Dedifferentiated amniotic fluid mesenchymal stem cell (primary cell): Measurements from ENCODE around the gene UGGT1.

ENCODE experiments used
- DNase-seq: peaks from one replicate; pipeline ENCODE4 v3.0.0-alpha.2; 2016; ENCODE audit errors: extremely low spot score

UGGT1 gene

GRCh38 chr2:128105072-128105471 is 14.1 kb downstream of the UGGT1 start:
- no peak for DNase-seq

GRCh38 chr2:128108166-128108565 is 17.2 kb downstream of the UGGT1 start:
- DNase-seq = no peak

GRCh38 chr2:128109243-128109642 is 18.2 kb downstream of the UGGT1 start:
- DNase-seq = no peak

- no peak for DNase-seq
Measured at GRCh38 chr2:128115921-128116623, 25.1 kb downstream of the UGGT1 start.

GRCh38 chr2:128134573-128134972 is 43.6 kb downstream of the UGGT1 start:
- DNase-seq = no peak

DNA sequence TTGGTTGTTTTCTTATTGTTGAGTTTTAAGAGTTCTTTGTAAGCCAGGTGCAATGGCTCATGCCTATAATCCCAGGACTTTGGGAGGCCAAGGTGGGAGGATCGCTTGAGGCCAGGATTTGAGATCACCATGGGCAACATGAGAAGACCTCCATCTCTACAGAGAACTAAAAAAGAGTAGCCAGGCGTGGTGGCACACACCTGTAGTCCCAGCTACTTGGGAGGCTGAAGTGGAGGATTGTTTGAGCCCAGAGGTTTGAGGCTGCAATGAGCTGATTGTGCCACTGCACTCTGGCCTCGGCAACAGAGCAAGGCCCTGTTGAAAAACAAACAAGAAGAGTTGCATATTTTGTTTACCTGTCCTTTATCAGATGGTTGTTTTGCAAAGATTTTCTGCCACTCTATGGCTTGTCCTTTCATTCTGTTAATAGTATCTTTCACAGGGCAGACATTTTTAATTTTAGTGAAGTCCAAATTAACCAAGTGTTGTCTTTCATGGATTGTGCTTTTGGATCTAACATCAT is 46.2 kb downstream of the UGGT1 start:
- DNase-seq = no peak

GRCh38 chr2:128139624-128140023 is 48.6 kb downstream of the UGGT1 start:
- no peak for DNase-seq

DNA sequence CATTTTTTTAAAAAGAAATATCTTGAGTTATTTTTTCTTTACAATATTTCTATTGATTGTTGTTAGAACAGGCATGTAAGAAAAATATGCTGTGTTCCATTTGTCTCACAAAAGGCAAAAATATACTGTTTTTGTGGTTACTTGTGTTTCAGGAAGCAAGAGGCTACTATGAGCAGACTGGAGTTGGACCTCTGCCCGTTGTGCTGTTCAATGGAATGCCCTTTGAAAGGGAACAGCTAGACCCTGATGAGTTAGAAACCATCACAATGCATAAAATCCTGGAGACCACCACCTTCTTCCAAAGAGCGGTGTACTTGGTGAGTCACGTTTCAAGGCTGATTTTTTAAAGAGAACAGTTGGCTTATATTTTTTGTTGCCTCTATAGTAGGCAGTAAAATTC is 54.7 kb downstream of the UGGT1 start:
- no peak for DNase-seq

DNA sequence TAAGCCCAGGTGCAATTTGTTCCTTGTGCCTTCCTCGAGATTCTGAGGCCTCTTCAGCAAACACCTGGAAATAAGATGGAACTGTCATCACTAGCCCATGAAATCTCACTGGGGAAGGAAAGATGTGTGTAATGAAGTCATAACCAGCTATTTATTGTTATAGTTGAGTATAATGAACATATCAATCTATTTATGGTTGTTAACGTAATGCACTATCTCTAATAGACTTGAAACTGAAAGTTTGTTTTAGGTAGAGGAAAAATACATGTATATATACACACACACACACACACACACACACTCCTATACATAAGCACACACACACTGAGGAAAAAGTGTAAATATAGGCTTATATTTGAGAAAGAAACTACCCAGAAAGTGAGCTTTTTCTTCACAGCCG is 62.8 kb downstream of the UGGT1 start:
- DNase-seq = no peak

GRCh38 chr2:128154225-128154624 is 63.2 kb downstream of the UGGT1 start:
- no peak for DNase-seq

GRCh38 chr2:128155970-128156369 is 65.0 kb downstream of the UGGT1 start:
- no peak for DNase-seq

- DNase-seq = no peak
Measured at GRCh38 chr2:128156812-128157211, 65.8 kb downstream of the UGGT1 start.

DNA sequence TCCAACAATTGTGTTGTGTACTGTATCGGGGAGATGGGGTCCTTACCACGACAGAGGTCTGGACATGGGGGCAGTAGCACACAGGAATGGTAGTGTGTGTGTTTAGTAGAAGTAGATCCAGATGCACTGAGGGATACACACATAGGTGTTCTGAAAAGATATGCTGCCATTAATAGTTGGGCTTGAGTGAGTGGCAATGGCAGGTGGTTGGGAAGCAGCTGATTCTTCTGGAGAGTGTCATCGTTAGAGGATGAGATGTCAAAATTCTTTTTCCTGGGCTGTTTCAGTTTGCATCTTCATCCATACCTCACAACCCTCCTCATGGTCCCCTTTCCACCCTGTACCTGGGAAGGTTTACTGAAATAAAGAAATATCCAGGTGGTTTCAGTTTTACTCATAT is 66.6 kb downstream of the UGGT1 start:
- no peak for DNase-seq

DNA sequence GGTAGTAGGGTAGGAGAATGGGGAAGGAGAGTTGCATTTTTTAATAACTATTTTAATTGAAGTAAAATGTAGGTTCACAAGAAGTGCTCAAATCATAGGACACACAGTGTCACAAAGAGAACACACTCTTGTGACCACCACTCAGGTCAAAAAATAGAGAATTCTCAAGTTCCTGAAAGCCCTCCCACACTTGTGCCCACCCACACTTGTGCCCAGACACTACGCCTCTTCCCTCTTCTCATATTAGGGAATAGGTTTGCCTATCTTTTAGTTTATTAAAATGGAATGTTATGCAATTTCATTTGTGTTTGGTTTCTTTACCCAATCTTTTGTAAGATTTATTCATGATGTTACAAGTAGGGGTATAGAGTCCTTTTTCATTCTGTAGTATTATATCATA is 67.2 kb downstream of the UGGT1 start:
- no peak for DNase-seq

DNA sequence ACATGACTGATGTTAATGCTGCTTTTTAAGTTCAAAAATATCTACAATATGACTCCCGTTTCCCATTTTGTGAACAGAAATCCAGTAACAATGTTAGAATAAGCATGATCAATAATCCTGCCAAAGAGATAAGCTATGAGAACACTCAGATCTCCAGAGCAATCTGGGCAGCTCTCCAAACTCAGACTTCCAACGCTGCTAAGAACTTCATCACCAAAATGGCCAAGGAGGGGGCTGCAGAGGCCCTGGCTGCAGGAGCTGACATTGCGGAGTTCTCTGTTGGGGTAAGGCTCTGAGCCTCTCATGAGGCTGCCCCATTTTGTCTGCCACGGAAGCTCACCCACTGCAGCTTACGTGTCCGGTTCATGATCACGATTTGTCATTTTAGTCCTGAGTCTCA is 68.4 kb downstream of the UGGT1 start:
- no peak for DNase-seq

- no peak for DNase-seq
Measured at GRCh38 chr2:128160616-128161275, 69.7 kb downstream of the UGGT1 start.

DNA sequence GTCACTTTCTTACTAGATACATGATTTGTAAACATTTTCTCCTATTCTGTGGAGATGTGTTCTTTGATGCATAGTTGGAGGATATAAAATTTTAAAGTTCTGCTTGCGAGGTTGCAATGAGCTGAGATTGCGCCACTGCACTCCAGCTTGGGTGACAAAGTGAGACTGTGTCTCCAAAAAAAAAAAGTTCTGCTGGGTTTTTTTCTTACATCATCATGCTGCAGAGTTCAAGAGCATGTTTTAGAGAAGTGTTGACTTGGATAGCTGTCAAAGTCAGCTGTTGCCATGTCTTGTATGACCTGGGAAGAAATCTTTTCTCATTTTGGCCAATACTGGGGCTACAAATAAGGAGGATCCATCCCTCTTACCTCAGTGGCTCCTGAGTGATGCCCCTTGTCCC is 71.3 kb downstream of the UGGT1 start:
- no peak for DNase-seq

- DNase-seq = no peak
Measured at GRCh38 chr2:128164311-128164710, 73.3 kb downstream of the UGGT1 start.

GRCh38 chr2:128166746-128167353 is 75.8 kb downstream of the UGGT1 start:
- no peak for DNase-seq

- DNase-seq = no peak
Measured at GRCh38 chr2:128169094-128169493, 78.1 kb downstream of the UGGT1 start.

GRCh38 chr2:128169497-128169896 is 78.5 kb downstream of the UGGT1 start:
- DNase-seq = peak; percentile 27

- DNase-seq = no peak
Measured at GRCh38 chr2:128169933-128170709, 79.1 kb downstream of the UGGT1 start.
